Lung microvascular endothelial cell (primary cell): Measurements from ENCODE around the gene TARBP1. TPM values are rescaled to one million over a fixed set of nuclear protein-coding genes. Genes with fewer than 3 reads are reported as not detected.

ENCODE experiments used
- DNase-seq, 2 donors: peaks; one replicate each; pipeline versions ENCODE4 v3.0.0 to v3.0.0-alpha.2; 2010; ENCODE audit warnings: low read depth in 2 of 2
- total RNA-seq: library from RNA; depleted of rRNA; stranded (reverse); fragments of >200 nt; gene quantifications from 2 replicates; pipeline ENCODE4 v1.2.1, GENCODE V29; 2014

TARBP1 gene
- total RNA-seq, 1 donor from 2014 or later = 13.5 TPM

DNA sequence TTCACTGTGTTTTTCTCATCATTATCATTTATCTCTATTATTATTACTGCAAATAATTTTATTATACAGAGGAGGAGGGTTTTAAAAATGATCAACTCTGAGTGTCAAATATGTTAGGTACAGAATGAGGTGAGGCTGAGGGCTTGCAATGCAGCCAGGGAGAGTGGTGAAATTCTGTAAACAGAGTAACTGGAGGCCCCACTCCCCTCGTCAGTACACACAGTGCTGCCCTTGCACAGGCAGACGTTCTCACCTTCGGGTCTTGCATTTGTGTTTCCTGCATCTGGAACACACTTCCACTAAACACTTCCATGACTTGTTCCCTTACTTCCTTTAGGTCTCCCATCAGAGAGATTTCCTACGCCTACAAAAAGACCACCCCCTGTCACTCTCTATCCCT is 130.0 kb downstream of the TARBP1 start:
- DNase-seq = no peak

DNA sequence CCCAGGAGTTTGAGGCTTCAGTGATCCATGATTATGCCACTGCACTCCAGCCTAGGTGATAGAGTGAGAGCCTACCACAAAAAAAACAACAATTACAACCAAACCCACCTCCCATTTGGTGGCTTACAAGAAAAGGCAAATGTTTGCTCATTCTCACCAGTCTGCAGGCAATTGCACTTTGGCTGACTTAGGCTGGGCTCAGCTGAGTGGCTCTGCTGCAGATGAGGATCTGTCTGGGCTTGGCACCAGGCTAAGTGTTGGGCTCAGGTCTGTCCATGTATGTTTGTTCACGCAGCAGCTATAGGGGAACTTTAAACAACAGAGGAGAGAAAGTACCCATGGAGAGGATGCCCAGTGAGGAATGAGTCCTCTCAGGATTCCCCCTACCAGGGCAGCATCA is 133.7 kb downstream of the TARBP1 start:
- DNase-seq = no peak

DNA sequence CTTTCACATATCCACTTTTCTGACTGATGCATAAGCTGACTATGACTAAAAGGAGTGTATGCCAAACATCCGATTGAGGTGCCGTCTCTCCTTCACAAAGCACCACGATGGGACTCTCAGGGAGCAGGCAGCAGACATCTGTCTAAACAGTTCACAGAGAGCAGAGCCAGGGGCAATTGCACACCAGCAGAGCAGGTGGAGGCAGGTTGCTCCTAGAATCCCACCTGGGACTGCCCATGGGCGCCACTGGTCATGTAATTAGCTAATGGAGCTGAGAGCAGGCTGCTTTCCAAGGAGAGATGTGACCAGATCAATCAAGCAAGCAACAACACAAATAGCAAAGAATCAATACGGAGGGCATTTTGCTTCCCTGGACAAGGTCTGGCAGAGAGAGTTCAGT is 136.2 kb downstream of the TARBP1 start:
- no peak for DNase-seq

Other genes starting within 250 kb of the TARBP1 start
- gene COA6, start 105.7 kb downstream of the TARBP1 start, total RNA-seq = 14.8 and 18.1 TPM in 2 replicates
- gene IRF2BP2, start 131.0 kb upstream of the TARBP1 start, total RNA-seq = 66.3 and 70.2 TPM in 2 replicates